Measurements from ENCODE around the gene LRMDA. TPM values are rescaled to one million over a fixed set of nuclear protein-coding genes. Genes with fewer than 3 reads are reported as not detected.

The LRMDA gene
- total RNA-seq, 4 donors from 2014 or later = 0.76 to 6.4 (median 1.3) TPM

- 77 to 100% methylated on average over 1 of the region's 1 CpG for WGBS, 2 donors
These were observed 253.8 kb downstream of the LRMDA start for GRCh38 chr10:75685187-75685586.

GRCh38 chr10:75688506-75689300 is 257.3 kb downstream of the LRMDA start:
- TF ChIP-seq CTCF (IDR thresholded peaks at IDR 0.05) = no peak
- no peak for TF ChIP-seq POLR2A (IDR thresholded peaks at IDR 0.05)
- WGBS, 2 donors = 65% methylated on average over 5 of the region's 5 CpGs
- intact Hi-C loops (cut with DNase I; ENCODE audit: low total_unique reads) = no loop called here
- H3K4me3 ChIP-seq (ENCODE audit: low read depth, poor library complexity, severe bottlenecking) = no peak overlapping the region
- DNase-seq (ENCODE audit: low spot score in 2 of 2) = no peak

More at GRCh38 chr10:75685187-75685586, 253.8 kb downstream of the LRMDA start:
- DNase-seq (ENCODE audit: low spot score in 2 of 2) = no peak
- intact Hi-C loops (cut with DNase I; ENCODE audit: low total_unique reads) = no loop called here
- H3K4me3 ChIP-seq (ENCODE audit: low read depth, poor library complexity, severe bottlenecking) = no peak overlapping the region
- TF ChIP-seq CTCF (IDR thresholded peaks at IDR 0.05) (no peak), POLR2A (IDR thresholded peaks at IDR 0.05) (no peak)

- DNase-seq (ENCODE audit: low spot score in 2 of 2) = no peak
- TF ChIP-seq POLR2A (IDR thresholded peaks at IDR 0.05) (no peak), CTCF (IDR thresholded peaks at IDR 0.05) (no peak)
- 92 to 94% methylated on average over 6 of the region's 6 CpGs for WGBS, 2 donors
- no peak overlapping the region for H3K4me3 ChIP-seq (ENCODE audit: low read depth, poor library complexity, severe bottlenecking)
- intact Hi-C loops (cut with DNase I; ENCODE audit: low total_unique reads) = no loop called here
These were observed 262.1 kb downstream of the LRMDA start for GRCh38 chr10:75693489-75693888.

GRCh38 chr10:75694269-75694668 is 262.8 kb downstream of the LRMDA start:
- DNase-seq (ENCODE audit: low spot score in 2 of 2) = no peak
- TF ChIP-seq POLR2A (IDR thresholded peaks at IDR 0.05) (no peak), CTCF (IDR thresholded peaks at IDR 0.05) (no peak)
- WGBS, 2 donors = 80% methylated on average over 3 of the region's 3 CpGs
- no peak overlapping the region for H3K4me3 ChIP-seq (ENCODE audit: low read depth, poor library complexity, severe bottlenecking)
- intact Hi-C loops (cut with DNase I; ENCODE audit: low total_unique reads) = no loop called here

GRCh38 chr10:75694790-75695189 is 263.4 kb downstream of the LRMDA start:
- DNase-seq (ENCODE audit: low spot score in 2 of 2) = no peak
- H3K4me3 ChIP-seq (ENCODE audit: low read depth, poor library complexity, severe bottlenecking) = no peak overlapping the region
- 78 to 85% methylated on average over 3 of the region's 3 CpGs for WGBS, 2 donors
- TF ChIP-seq POLR2A (IDR thresholded peaks at IDR 0.05) = no peak
- TF ChIP-seq CTCF (IDR thresholded peaks at IDR 0.05) = no peak
- intact Hi-C loops (cut with DNase I; ENCODE audit: low total_unique reads) = no loop called here

- no peak overlapping the region for H3K4me3 ChIP-seq (ENCODE audit: low read depth, poor library complexity, severe bottlenecking)
- TF ChIP-seq POLR2A (IDR thresholded peaks at IDR 0.05) (no peak), CTCF (IDR thresholded peaks at IDR 0.05) (no peak)
- DNase-seq (ENCODE audit: low spot score in 2 of 2) = no peak
- 84 to 98% methylated on average over 2 of the region's 2 CpGs for WGBS, 2 donors
- intact Hi-C loops (cut with DNase I; ENCODE audit: low total_unique reads) = no loop called here
These were observed 264.6 kb downstream of the LRMDA start for GRCh38 chr10:75695994-75696393.
